Suprapubic skin (tissue), 4 donors: ENCODE data around the gene ZNF407. TPM values are rescaled to one million over a fixed set of nuclear protein-coding genes. Genes with fewer than 3 reads are reported as not detected.
"Not testable (repeated sequence)": the region's sequence is repeated elsewhere in the genome, so short reads cannot be mapped to it uniquely, and the experiment has no call there.

Source experiments
- DNase-seq, 2 donors: peaks; one replicate each; pipeline ENCODE4 v3.0.0-alpha.2; 2019; ENCODE audit warnings: low spot score in 2 of 2
- H3K27ac ChIP-seq: fragments of 200-600 bp; sonication (generic); one replicate; pipeline ENCODE4 v1.5.1; 2019
- H3K27me3 ChIP-seq: fragments of 200-600 bp; sonication (generic); one replicate; pipeline ENCODE4 v1.5.1; 2019
- H3K36me3 ChIP-seq: fragments of 200-600 bp; sonication (generic); one replicate; pipeline ENCODE4 v1.5.1; 2019
- H3K4me1 ChIP-seq: fragments of 200-600 bp; sonication (generic); one replicate; pipeline ENCODE4 v1.5.1; 2019
- H3K4me3 ChIP-seq: fragments of 200-600 bp; sonication (generic); one replicate; pipeline ENCODE4 v1.5.1; 2019; ENCODE audit warnings: mild to moderate bottlenecking
- H3K9me3 ChIP-seq: fragments of 200-600 bp; sonication (generic); one replicate; pipeline ENCODE4 v1.5.1; 2019
- CTCF ChIP-seq, 2 donors: fragments of 200-600 bp in 1 of 2; fragments of 450-650 bp in 1 of 2; sonication (generic) in 1 of 2; IDR thresholded peaks; one replicate each; pipeline ENCODE4 v1.5.1; 2016 to 2019; ENCODE audit warnings: antibody characterized with exemption in 2 of 2, mild to moderate bottlenecking in 1 of 2, moderate library complexity in 1 of 2
- EP300 ChIP-seq: sonication (generic); formaldehyde crosslinking; IDR thresholded peaks from one replicate; pipeline ENCODE4 v1.6.1; 2017; ENCODE audit warnings: antibody characterized with exemption
- POLR2A ChIP-seq, 2 donors: fragments of 450-650 bp; IDR thresholded peaks; one replicate each; pipeline ENCODE4 v1.6.1; 2017; ENCODE audit warnings: antibody characterized with exemption in 2 of 2, mild to moderate bottlenecking in 2 of 2, moderate library complexity in 2 of 2
- POLR2AphosphoS5 ChIP-seq, 3 donors: sonication (generic); formaldehyde crosslinking; IDR thresholded peaks; one replicate each; pipeline ENCODE4 v1.6.1; 2017; ENCODE audit warnings: antibody characterized with exemption in 3 of 3
- WGBS: methylation state at CpG from one replicate; pipeline ENCODE4 v1.1.5; 2018; 5-methylcytosine and 5-hydroxymethylcytosine counted together
- total RNA-seq, 4 donors: library from RNA; depleted of rRNA; stranded (reverse); fragments of >200 nt; gene quantifications; one replicate each; pipeline ENCODE4 v1.1.0, GENCODE V29; 2016

Gene ZNF407
- total RNA-seq, 4 donors from 2014 or later = 10.7 to 22.1 (median 13.8) TPM

DNA sequence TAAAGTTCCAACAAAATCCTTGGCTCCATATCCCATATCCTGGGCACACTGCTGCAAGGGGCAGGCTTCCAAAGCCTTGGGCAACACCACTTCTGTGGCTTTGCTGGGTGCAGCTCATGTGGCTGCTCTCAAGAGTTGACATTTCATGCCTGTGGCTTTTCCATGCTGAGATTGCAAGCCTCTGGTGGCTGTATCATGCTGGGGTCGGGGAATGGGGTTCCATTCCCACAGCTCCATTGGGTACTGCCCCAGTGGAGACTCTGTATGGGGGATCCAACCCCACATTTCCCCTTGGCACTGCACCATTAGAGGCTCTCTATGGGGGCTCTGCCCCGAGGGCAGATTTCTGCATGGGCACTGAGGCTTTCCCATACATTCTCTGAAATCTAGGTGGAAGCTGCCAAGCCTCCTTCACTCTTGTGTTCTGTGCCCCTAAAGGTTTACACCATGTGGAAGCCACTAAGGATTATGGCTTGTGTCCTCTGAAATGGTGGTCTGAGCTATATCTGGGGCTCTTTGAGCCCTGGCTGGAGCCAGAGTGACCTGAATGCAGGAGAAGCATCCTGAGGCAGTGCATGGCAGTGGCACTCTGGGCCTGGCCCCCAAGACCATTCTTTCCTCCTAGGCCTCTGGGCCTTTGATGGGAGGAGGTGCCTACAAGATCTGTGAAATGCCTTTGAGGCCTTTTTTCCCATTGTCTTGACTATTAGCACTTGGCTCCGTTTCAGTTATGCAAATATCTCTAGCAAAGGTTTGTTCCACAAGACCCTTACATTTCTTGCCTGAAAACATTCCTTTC lies 503.4 kb downstream of the ZNF407 start:
- 90% methylated on average over 2 of the region's 3 CpGs for WGBS
- H3K9me3 ChIP-seq = peaks cover 4% of the 10 kb centered on the region
- no peaks in the 10 kb centered on the region for H3K36me3 ChIP-seq
- no peaks in the 10 kb centered on the region for H3K27me3 ChIP-seq
- no peak overlapping the region for H3K27ac ChIP-seq
- H3K4me3 ChIP-seq = no peak overlapping the region
- no peak for DNase-seq
- TF ChIP-seq POLR2A (IDR thresholded peaks at IDR 0.05) = no peak
- no peak for TF ChIP-seq CTCF (IDR thresholded peaks at IDR 0.05)
- TF ChIP-seq EP300 = no peak
- no peak for TF ChIP-seq POLR2AphosphoS5 (IDR thresholded peaks at IDR 0.05)
- H3K4me1 ChIP-seq = no peaks in the 10 kb centered on the region

DNA sequence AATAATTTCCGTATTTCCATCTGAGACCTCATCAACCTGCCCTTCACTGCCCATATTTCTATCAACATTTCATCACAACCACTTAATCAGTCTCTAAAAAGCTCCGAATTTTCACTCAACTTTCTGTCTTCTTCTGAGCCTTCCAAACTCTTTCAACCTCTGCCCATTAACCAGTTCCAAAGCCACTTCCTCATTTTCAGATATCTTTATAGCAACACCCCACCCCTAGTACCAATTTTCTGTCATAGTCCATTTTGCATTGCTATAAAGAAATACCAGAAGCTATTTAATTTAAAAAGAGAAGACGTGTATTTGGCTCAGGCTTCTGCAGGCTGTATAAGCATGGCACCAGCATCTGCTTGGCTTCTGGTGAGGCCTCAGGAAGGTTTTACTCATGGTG lies 504.2 kb downstream of the ZNF407 start:
- 85% methylated on average over 3 of the region's 3 CpGs for WGBS
- TF ChIP-seq CTCF (IDR thresholded peaks at IDR 0.05) (no peak), EP300 (no peak), POLR2A (IDR thresholded peaks at IDR 0.05) (no peak), POLR2AphosphoS5 (IDR thresholded peaks at IDR 0.05) (no peak)

GRCh38 chr18:75104029-75104428 lies 506.4 kb downstream of the ZNF407 start:
- H3K27ac ChIP-seq = not testable (repeated sequence)
- WGBS = 66% methylated on average over 6 of the region's 6 CpGs

More for the DNA sequence above, 504.2 kb downstream of the ZNF407 start:
- Histone ChIP-seq H3K4me1 (no peaks in the 10 kb centered on the region), H3K36me3 (no peaks in the 10 kb centered on the region), H3K27ac (no peak overlapping the region), H3K9me3 (peaks cover 4% of the 10 kb centered on the region), H3K27me3 (no peaks in the 10 kb centered on the region), H3K4me3 (no peak overlapping the region)
- no peak for DNase-seq

DNA sequence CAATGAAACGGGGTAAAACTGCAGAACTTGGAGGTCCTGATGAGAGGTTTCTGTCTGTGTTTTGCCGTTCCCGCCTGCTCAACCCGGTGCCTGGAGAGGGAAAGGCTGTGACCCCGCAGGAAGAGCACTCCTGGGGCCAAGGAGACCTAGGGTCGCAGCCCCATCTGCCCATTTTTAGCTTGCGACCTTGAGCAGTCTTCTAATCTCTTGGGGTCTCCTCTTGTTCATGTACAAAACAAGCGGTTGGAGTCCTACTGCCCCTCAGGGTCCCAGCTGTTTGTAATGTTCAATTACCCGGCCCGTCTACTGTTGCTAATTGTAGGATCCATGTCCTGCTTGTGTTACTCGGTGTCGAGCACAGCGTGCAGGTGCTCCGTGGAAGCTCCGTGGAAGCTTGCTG lies 506.8 kb downstream of the ZNF407 start:
- Histone ChIP-seq H3K27ac (no peak overlapping the region), H3K27me3 (no peaks in the 10 kb centered on the region), H3K9me3 (peaks cover 4% of the 10 kb centered on the region), H3K4me1 (no peaks in the 10 kb centered on the region), H3K36me3 (no peaks in the 10 kb centered on the region), H3K4me3 (no peak overlapping the region)
- no peak for TF ChIP-seq CTCF (IDR thresholded peaks at IDR 0.05)
- WGBS = 89% methylated on average over 15 of the region's 15 CpGs
- no peak for DNase-seq

More at GRCh38 chr18:75104029-75104428, 506.4 kb downstream of the ZNF407 start:
- H3K36me3 ChIP-seq, H3K4me1 ChIP-seq, DNase-seq, H3K9me3 ChIP-seq, H3K4me3 ChIP-seq, H3K27me3 ChIP-seq: not testable (repeated sequence)

GRCh38 chr18:75105551-75106254 lies 508.0 kb downstream of the ZNF407 start:
- TF ChIP-seq POLR2AphosphoS5 (IDR thresholded peaks at IDR 0.05) (no peak), EP300 (no peak), CTCF (IDR thresholded peaks at IDR 0.05) (no peak), POLR2A (IDR thresholded peaks at IDR 0.05) (no peak)
- Histone ChIP-seq H3K36me3 (no peaks in the 10 kb centered on the region), H3K27me3 (peaks cover 5% of the 10 kb centered on the region), H3K9me3 (peaks cover 3% of the 10 kb centered on the region), H3K27ac (no peak overlapping the region), H3K4me3 (no peak overlapping the region), H3K4me1 (no peaks in the 10 kb centered on the region)
- 85% methylated on average over 7 of the region's 15 CpGs for WGBS
- DNase-seq = peak in 1 of 2 donors; percentile 40
